Measurements from ENCODE around the gene GLRX3.

Gene GLRX3

GRCh38 chr10:130128922-130129321 is 7.3 kb upstream of the GLRX3 start:
- Histone ChIP-seq H3K9me2 (replicated peaks; ENCODE audit: insufficient read depth, low read length) (no peaks in the 10 kb centered on the region), H3F3A (ENCODE audit: insufficient read depth) (no peaks in the 10 kb centered on the region), H3K79me2 (ENCODE audit: insufficient read depth, low read length) (no peaks in the 10 kb centered on the region), H2AFZ (ENCODE audit: low read depth, low read length, severe bottlenecking) (no peak overlapping the region), H3K4me2 (ENCODE audit: low read depth, low read length, poor library complexity, severe bottlenecking) (no peak overlapping the region), H3K27me3 (ENCODE audit: low read length) (no peaks in the 10 kb centered on the region), H3K36me3 (ENCODE audit: low read length) (no peaks in the 10 kb centered on the region), H3K9ac (ENCODE audit: low read length) (no peak overlapping the region), H3K27ac (ENCODE audit: low read depth, low read length) (no peak overlapping the region), H4K20me1 (ENCODE audit: low read depth, low read length) (no peaks in the 10 kb centered on the region), H3K9me3 (ENCODE audit: insufficient read depth, low read length) (no peaks in the 10 kb centered on the region), H3K4me3 (ENCODE audit: insufficient read depth, low read length, poor library complexity, severe bottlenecking) (no peak overlapping the region)
- TF ChIP-seq CTCF (IDR thresholded peaks at IDR 0.05; ENCODE audit: insufficient read depth, low read length, poor library complexity, severe bottlenecking) (no peak), EZH2phosphoT487 (conservative IDR thresholded peaks at IDR 0.05; ENCODE audit: low read length) (no peak)

DNA sequence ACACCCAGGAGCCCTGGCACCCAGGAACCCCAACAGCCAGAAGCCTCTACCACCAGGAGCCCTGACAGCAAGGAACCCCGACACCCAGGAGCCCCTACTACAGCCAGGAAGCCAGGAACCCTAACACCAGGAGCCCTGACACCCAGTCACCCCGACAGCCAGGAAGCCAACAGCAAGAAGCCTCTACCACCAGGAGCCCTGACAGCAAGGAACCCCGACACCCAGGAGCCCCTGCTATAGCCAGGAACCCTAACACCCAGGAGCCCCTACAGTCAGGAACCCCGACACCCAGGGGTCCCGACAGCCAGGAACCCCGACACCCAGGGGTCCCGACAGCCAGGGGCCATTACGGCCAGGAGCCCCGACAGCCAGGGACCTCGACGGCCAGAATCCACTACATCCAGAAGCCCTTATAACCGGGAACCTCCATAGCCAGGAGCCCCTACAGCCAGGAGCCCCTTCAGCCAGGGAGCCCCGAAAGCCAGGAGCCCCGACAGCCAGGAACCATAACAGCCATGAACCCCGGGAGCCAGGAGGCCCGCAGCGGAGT is 440 bp upstream of the GLRX3 start:
- H3K4me2 ChIP-seq (ENCODE audit: low read depth, low read length, poor library complexity, severe bottlenecking), result peak overlapping the region; percentile 77
- H3K36me3 ChIP-seq (ENCODE audit: low read length), result no peaks in the 10 kb centered on the region
- no peaks in the 10 kb centered on the region for H3K27me3 ChIP-seq (ENCODE audit: low read length)
- H3K27ac ChIP-seq (ENCODE audit: low read depth, low read length), result no peak overlapping the region
- H3K9me2 ChIP-seq (replicated peaks; ENCODE audit: insufficient read depth, low read length), result no peaks in the 10 kb centered on the region
- TF ChIP-seq EZH2phosphoT487 (conservative IDR thresholded peaks at IDR 0.05; ENCODE audit: low read length), result no peak
- TF ChIP-seq CTCF (IDR thresholded peaks at IDR 0.05; ENCODE audit: insufficient read depth, low read length, poor library complexity, severe bottlenecking), result no peak
- H4K20me1 ChIP-seq (ENCODE audit: low read depth, low read length), result no peaks in the 10 kb centered on the region; the same call in 1 of the 2 replicates
- peak overlapping the region; percentile 92 for H3K9ac ChIP-seq (ENCODE audit: low read length)
- peak overlapping the region; percentile 90 for H3K4me3 ChIP-seq (ENCODE audit: insufficient read depth, low read length, poor library complexity, severe bottlenecking)
- H3F3A ChIP-seq (ENCODE audit: insufficient read depth), result no peaks in the 10 kb centered on the region
- no peaks in the 10 kb centered on the region for H3K9me3 ChIP-seq (ENCODE audit: insufficient read depth, low read length)
- H2AFZ ChIP-seq (ENCODE audit: low read depth, low read length, severe bottlenecking), result peak overlapping the region; percentile 69
- H3K79me2 ChIP-seq (ENCODE audit: insufficient read depth, low read length), result peaks cover 45% of the 10 kb centered on the region

DNA sequence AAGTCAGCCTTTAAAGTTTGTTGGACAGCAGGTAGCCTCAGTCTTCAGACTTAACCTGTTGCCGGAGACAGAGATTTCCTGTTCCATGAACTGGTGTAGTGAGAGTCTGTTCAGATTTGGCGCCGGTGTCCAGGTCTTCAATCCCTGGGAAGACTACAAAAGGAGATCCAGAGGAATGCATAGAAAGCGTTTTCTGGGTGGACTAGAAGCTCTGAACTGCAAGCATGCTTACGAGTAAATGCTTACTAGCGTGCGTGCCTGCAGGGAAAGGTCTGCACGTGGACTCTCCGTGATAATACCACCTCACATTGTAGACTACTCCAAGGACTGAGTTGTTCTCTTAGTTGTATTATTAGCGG is 878 bp downstream of the GLRX3 start:
- H3K27me3 ChIP-seq (ENCODE audit: low read length), result no peaks in the 10 kb centered on the region
- H3K9me2 ChIP-seq (replicated peaks; ENCODE audit: insufficient read depth, low read length), result no peaks in the 10 kb centered on the region
- no peaks in the 10 kb centered on the region; the same call in 1 of the 2 replicates for H4K20me1 ChIP-seq (ENCODE audit: low read depth, low read length)
- H3K9ac ChIP-seq (ENCODE audit: low read length), result peak overlapping the region; percentile 92
- peak overlapping the region; percentile 69 for H2AFZ ChIP-seq (ENCODE audit: low read depth, low read length, severe bottlenecking)
- H3K79me2 ChIP-seq (ENCODE audit: insufficient read depth, low read length), result peaks cover 58% of the 10 kb centered on the region
- peak overlapping the region; percentile 55 for H3K27ac ChIP-seq (ENCODE audit: low read depth, low read length)
- H3F3A ChIP-seq (ENCODE audit: insufficient read depth), result no peaks in the 10 kb centered on the region
- TF ChIP-seq CTCF (IDR thresholded peaks at IDR 0.05; ENCODE audit: insufficient read depth, low read length, poor library complexity, severe bottlenecking), result no peak
- TF ChIP-seq EZH2phosphoT487 (conservative IDR thresholded peaks at IDR 0.05; ENCODE audit: low read length), result no peak
- no peaks in the 10 kb centered on the region for H3K36me3 ChIP-seq (ENCODE audit: low read length)
- no peaks in the 10 kb centered on the region for H3K9me3 ChIP-seq (ENCODE audit: insufficient read depth, low read length)
- peak overlapping the region; percentile 77 for H3K4me2 ChIP-seq (ENCODE audit: low read depth, low read length, poor library complexity, severe bottlenecking)
- H3K4me3 ChIP-seq (ENCODE audit: insufficient read depth, low read length, poor library complexity, severe bottlenecking), result peak overlapping the region; percentile 90
